Testis (tissue), 3 donors: ENCODE results near the gene PBXIP1. TPM values are rescaled to one million over a fixed set of nuclear protein-coding genes. Genes with fewer than 3 reads are reported as not detected.

ENCODE experiments used
- DNase-seq: peaks from one replicate; pipeline ENCODE4 v3.0.0-alpha.2; 2019
- H3K27ac ChIP-seq, 2 donors: fragments of 200-600 bp; sonication (generic); one replicate each; pipeline ENCODE4 v1.5.1; 2019
- H3K27me3 ChIP-seq: fragments of 200-600 bp; sonication (generic); one replicate; pipeline ENCODE4 v1.5.1; 2019
- H3K36me3 ChIP-seq: fragments of 200-600 bp; sonication (generic); one replicate; pipeline ENCODE4 v1.5.1; 2017; ENCODE audit warnings: low read depth; ENCODE audit errors: missing control alignments
- H3K4me1 ChIP-seq: fragments of 200-600 bp; sonication (generic); one replicate; pipeline ENCODE4 v1.5.1; 2019
- H3K4me3 ChIP-seq, 2 donors: fragments of 200-600 bp; sonication (generic); one replicate each; pipeline ENCODE4 v1.5.1; 2017 to 2019
- H3K9me3 ChIP-seq: fragments of 200-600 bp; sonication (generic); one replicate; pipeline ENCODE4 v1.5.1; 2017
- CTCF ChIP-seq, 3 experiments: fragments of 450-650 bp in 2 of 3; fragments of 200-600 bp in 1 of 3; sonication (generic) in 1 of 3; IDR thresholded peaks; one replicate each; pipeline ENCODE4 v1.5.1; 2016 to 2019; ENCODE audit warnings: antibody characterized with exemption in 3 of 3, mild to moderate bottlenecking in 2 of 3, moderate library complexity in 1 of 3
- POLR2A ChIP-seq: fragments of 450-650 bp; IDR thresholded peaks from one replicate; pipeline ENCODE4 v1.6.1; 2017; ENCODE audit warnings: antibody characterized with exemption, mild to moderate bottlenecking, moderate library complexity
- WGBS, 2 donors: methylation state at CpG; one replicate each; pipeline ENCODE4 v1.1.5; 2018; 5-methylcytosine and 5-hydroxymethylcytosine counted together
- intact Hi-C: fragments of 100-400 bp; cut with DNase I; formaldehyde crosslinking; loops from one replicate; pipeline ENCODE4 v1.15.1; 2023; ENCODE audit warnings: low total_unique reads
- polyA plus RNA-seq: library from polyadenylated mRNA; stranded (reverse); fragments of 350-450 nt; fragmentation: Illumina TruSeq; extraction: RNeasy Lipid Tissue Mini Kit (QIAGEN cat#74804); gene quantifications from one replicate; pipeline ENCODE4 v1.2.3, GENCODE V29; 2014; ENCODE audit warnings: low read depth, low replicate concordance; ENCODE audit not compliant: insufficient read depth
- total RNA-seq, 2 donors: library from RNA; depleted of rRNA; stranded (reverse); fragments of >200 nt; gene quantifications; one replicate each; pipeline ENCODE4 v1.2.3, GENCODE V29; 2016

Gene PBXIP1
- total and polyA plus RNA-seq, 3 donors from 2014 or later = 84.1 to 111 (median 87.1) TPM

GRCh38 chr1:154972213-154972516 is 16.3 kb upstream of the PBXIP1 start:
- intact Hi-C loops = no loop called here
- Histone ChIP-seq H3K27me3 (no peaks in the 10 kb centered on the region), H3K4me1 (peaks cover 49% of the 10 kb centered on the region), H3K9me3 (no peaks in the 10 kb centered on the region), H3K36me3 (no peaks in the 10 kb centered on the region), H3K4me3 (no peak overlapping the region), H3K27ac (peak overlapping the region; percentile 98 to 99)
- no peak for DNase-seq
- WGBS, 2 donors = 67 to 68% methylated on average over 3 of the region's 3 CpGs
- TF ChIP-seq POLR2A = no peak
- TF ChIP-seq CTCF (IDR thresholded peaks at IDR 0.05) = no peak

- 52 to 53% methylated on average over 10 of the region's 10 CpGs for WGBS, 2 donors
- Histone ChIP-seq H3K9me3 (no peaks in the 10 kb centered on the region), H3K4me1 (peaks cover 46% of the 10 kb centered on the region), H3K36me3 (no peaks in the 10 kb centered on the region), H3K4me3 (no peak overlapping the region), H3K27me3 (no peaks in the 10 kb centered on the region), H3K27ac (peak overlapping the region; percentile 88 to 99)
- intact Hi-C loops = no loop called here
- DNase-seq = peak; percentile 56
- TF ChIP-seq POLR2A (no peak), CTCF (IDR thresholded peaks at IDR 0.05) (no peak)
These were observed 15.6 kb upstream of the PBXIP1 start for GRCh38 chr1:154971341-154971998.

- peaks cover 41% of the 10 kb centered on the region for H3K4me1 ChIP-seq
- H3K27me3 ChIP-seq = no peaks in the 10 kb centered on the region
- 13 to 25% methylated on average over 10 to 14 of the region's 15 CpGs for WGBS, 2 donors
- no peaks in the 10 kb centered on the region for H3K36me3 ChIP-seq
- peak within 1 kb of the TSS; percentile 40 to 46 for H3K4me3 ChIP-seq
- peak within 1 kb of the TSS; percentile 88 to 99 for H3K27ac ChIP-seq
- TF ChIP-seq CTCF (IDR thresholded peaks at IDR 0.05) (no peak), POLR2A (peak; percentile 83)
- H3K9me3 ChIP-seq = no peaks in the 10 kb centered on the region
- intact Hi-C loops = no loop called here
- DNase-seq = peak; percentile 94
These were observed 14.9 kb upstream of the PBXIP1 start, which contains the start of gene SHC1 for GRCh38 chr1:154970631-154971340. TSS of gene SHC1 (minus strand) at chr1:154970747. CDS start at chr1:154970526, 221 bp downstream.

GRCh38 chr1:154969860-154970452 is 14.1 kb upstream of the PBXIP1 start:
- Histone ChIP-seq H3K36me3 (no peaks in the 10 kb centered on the region), H3K27ac (peak overlapping the region; percentile 88 to 99), H3K4me3 (peak overlapping the region; percentile 40 to 46), H3K4me1 (peaks cover 41% of the 10 kb centered on the region), H3K9me3 (no peaks in the 10 kb centered on the region), H3K27me3 (no peaks in the 10 kb centered on the region)
- 24 to 28% methylated on average over 13 to 22 of the region's 22 CpGs for WGBS, 2 donors
- no peak for DNase-seq
- TF ChIP-seq POLR2A = no peak
- no peak for TF ChIP-seq CTCF (IDR thresholded peaks at IDR 0.05)
- intact Hi-C loops = no loop called here
